PC-3 (cell line): Measurements from ENCODE around the gene ANKRD34B.

Source experiments
- CTCF ChIP-seq: fragments of 300-600 bp; sonication (generic); conservative IDR thresholded peaks from 2 replicates; pipeline ENCODE4 v1.5.1; 2017; ENCODE audit warnings: antibody characterized with exemption, low read depth, mild to moderate bottlenecking, low read length
- EZH2phosphoT487 ChIP-seq: fragments of 300-600 bp; sonication (generic); IDR thresholded peaks from 2 replicates; pipeline ENCODE4 v1.6.1; 2018; ENCODE audit warnings: mild to moderate bottlenecking, antibody characterized with exemption, low read length, borderline replicate concordance

GRCh38 chr5:80592761-80593160 is 22.7 kb upstream of the ANKRD34B start:
- TF ChIP-seq CTCF (no peak), EZH2phosphoT487 (no peak)
